Activated CD8-positive, alpha-beta memory T cell treated with anti-CD3 and anti-CD28 coated beads, Interleukin-2, amount 50 U/mL, for 24 hours (primary cell): ENCODE data around the gene CXorf51A.
"Not testable (repeated sequence)": the region's sequence is repeated elsewhere in the genome, so short reads cannot be mapped to it uniquely, and the experiment has no call there.

Source experiments
- DNase-seq: peaks from one replicate; pipeline ENCODE4 v3.0.0-alpha.2; 2020; ENCODE audit errors: extremely low read depth

The CXorf51A gene

GRCh38 chrX:146814644-146815043 lies at the start of gene CXorf51A:
TSS of gene CXorf51A (minus strand) at chrX:146814744. CDS start at chrX:146814723, 21 bp downstream.
- DNase-seq, result not testable (repeated sequence)

- DNase-seq, result no peak
These were observed 49.0 kb upstream of the CXorf51A start for GRCh38 chrX:146863566-146863965.

GRCh38 chrX:146854281-146854680 lies 39.7 kb upstream of the CXorf51A start:
- DNase-seq, result no peak

GRCh38 chrX:146831994-146832393 lies 17.4 kb upstream of the CXorf51A start:
- no peak for DNase-seq

- DNase-seq, result not testable (repeated sequence)
These were observed 5.1 kb downstream of the CXorf51A start, which contains the start of gene CXorf51B for GRCh38 chrX:146809471-146809870. TSS of gene CXorf51B (plus strand) at chrX:146809771. CDS start at chrX:146809792, 21 bp downstream.
